Mesothelial cell of epicardium (in vitro differentiated cells): ENCODE results near the gene SMYD1. TPM values are rescaled to one million over a fixed set of nuclear protein-coding genes. Genes with fewer than 3 reads are reported as not detected.

Experiments used
- DNase-seq, 2 experiments: peaks; one replicate each; pipeline ENCODE4 v3.0.0; 2021; ENCODE audit warnings: low spot score in 2 of 2; ENCODE audit not compliant: unreplicated experiment in 2 of 2
- H3K27ac Mint-ChIP-seq: 2 replicates; pipeline ENCODE4 v1.8.0; 2021; ENCODE audit warnings: mixed read lengths
- H3K27me3 Mint-ChIP-seq: 2 replicates; pipeline ENCODE4 v1.8.0; 2021; ENCODE audit warnings: low read depth, mixed read lengths
- H3K36me3 Mint-ChIP-seq: 2 replicates; pipeline ENCODE4 v1.8.0; 2021; ENCODE audit warnings: mixed read lengths
- H3K4me1 Mint-ChIP-seq: 2 replicates; pipeline ENCODE4 v1.8.0; 2021; ENCODE audit warnings: mixed read lengths
- H3K4me3 Mint-ChIP-seq: 2 replicates; pipeline ENCODE4 v1.8.0; 2021; ENCODE audit warnings: mild to moderate bottlenecking, moderate library complexity, mixed read lengths
- H3K9me3 Mint-ChIP-seq: 2 replicates; pipeline ENCODE4 v1.8.0; 2021; ENCODE audit warnings: mixed read lengths
- total RNA-seq: library from RNA; stranded (reverse); gene quantifications from 3 replicates; pipeline ENCODE4 v1.2.1, GENCODE V29; 2021
- TF ChIP-seq, protein P1 (sequence below): fragments of 200-600 bp; sonication (generic); IDR thresholded peaks from one replicate; pipeline ENCODE4 v1.5.0; 2021; ENCODE audit warnings: antibody characterized with exemption; ENCODE audit not compliant: unreplicated experiment

The SMYD1 gene
- total RNA-seq, 1 donor from 2014 or later, result not detected

DNA sequence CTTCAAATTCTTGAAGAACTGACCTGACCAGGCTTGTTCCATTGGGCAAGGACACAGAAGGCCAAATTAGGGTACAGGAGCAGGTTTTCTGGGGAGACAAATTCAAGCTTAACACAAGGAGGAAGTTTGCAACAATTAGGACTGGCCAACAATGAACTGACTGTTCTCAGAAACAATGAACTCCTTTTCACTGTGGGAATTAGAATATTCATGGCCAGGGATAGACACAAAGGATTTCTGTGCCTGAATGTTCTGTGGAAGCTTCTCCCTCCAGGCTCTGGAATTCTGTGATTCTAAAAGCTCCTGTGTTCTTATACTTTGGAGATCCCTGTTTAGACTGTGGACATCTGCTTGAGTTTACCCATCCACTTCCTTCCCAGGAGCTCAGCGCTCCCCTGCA lies 15.2 kb downstream of the SMYD1 start:
- Mint-ChIP-seq H3K4me3 (no peak overlapping the region), H3K27me3 (no peaks in the 10 kb centered on the region), H3K27ac (no peak overlapping the region)

GRCh38 chr2:88085099-88085498 lies 17.5 kb downstream of the SMYD1 start:
- Mint-ChIP-seq H3K9me3 (no peaks in the 10 kb centered on the region), H3K27me3 (no peaks in the 10 kb centered on the region)
- TF ChIP-seq, protein P1, sequence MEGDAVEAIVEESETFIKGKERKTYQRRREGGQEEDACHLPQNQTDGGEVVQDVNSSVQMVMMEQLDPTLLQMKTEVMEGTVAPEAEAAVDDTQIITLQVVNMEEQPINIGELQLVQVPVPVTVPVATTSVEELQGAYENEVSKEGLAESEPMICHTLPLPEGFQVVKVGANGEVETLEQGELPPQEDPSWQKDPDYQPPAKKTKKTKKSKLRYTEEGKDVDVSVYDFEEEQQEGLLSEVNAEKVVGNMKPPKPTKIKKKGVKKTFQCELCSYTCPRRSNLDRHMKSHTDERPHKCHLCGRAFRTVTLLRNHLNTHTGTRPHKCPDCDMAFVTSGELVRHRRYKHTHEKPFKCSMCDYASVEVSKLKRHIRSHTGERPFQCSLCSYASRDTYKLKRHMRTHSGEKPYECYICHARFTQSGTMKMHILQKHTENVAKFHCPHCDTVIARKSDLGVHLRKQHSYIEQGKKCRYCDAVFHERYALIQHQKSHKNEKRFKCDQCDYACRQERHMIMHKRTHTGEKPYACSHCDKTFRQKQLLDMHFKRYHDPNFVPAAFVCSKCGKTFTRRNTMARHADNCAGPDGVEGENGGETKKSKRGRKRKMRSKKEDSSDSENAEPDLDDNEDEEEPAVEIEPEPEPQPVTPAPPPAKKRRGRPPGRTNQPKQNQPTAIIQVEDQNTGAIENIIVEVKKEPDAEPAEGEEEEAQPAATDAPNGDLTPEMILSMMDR, result no peak

More for the DNA sequence above, 15.2 kb downstream of the SMYD1 start:
- no peaks in the 10 kb centered on the region for H3K9me3 Mint-ChIP-seq
- H3K36me3 Mint-ChIP-seq, result no peaks in the 10 kb centered on the region
- no peak for DNase-seq
- peaks cover 6% of the 10 kb centered on the region for H3K4me1 Mint-ChIP-seq
- TF ChIP-seq, protein P1, result no peak

DNA sequence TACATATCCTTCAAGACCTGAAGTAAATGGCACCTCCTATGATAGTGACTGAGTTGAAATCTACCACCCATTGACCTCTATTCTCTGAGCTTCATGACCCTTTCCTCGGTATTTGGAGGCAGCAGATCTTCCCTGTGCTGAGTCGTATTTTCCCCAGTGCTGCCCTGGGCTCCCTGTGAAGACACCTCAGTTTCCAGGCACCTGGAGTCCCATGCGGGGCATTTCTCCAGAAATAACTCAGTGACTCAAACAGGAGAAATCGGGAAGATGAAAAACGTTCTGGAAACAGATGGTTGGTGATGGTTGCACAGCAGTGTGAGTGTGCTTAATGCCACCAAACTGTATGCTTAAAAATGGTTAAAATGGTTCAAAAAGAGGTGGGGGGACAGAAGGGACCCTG lies 18.0 kb downstream of the SMYD1 start:
- no peak overlapping the region for H3K27ac Mint-ChIP-seq
- H3K27me3 Mint-ChIP-seq, result no peaks in the 10 kb centered on the region
- H3K36me3 Mint-ChIP-seq, result no peaks in the 10 kb centered on the region
- no peaks in the 10 kb centered on the region for H3K9me3 Mint-ChIP-seq
- peaks cover 2% of the 10 kb centered on the region for H3K4me1 Mint-ChIP-seq
- TF ChIP-seq, protein P1, result no peak
- DNase-seq, result no peak
- no peak overlapping the region for H3K4me3 Mint-ChIP-seq

More at GRCh38 chr2:88085099-88085498, 17.5 kb downstream of the SMYD1 start:
- no peaks in the 10 kb centered on the region for H3K36me3 Mint-ChIP-seq
- H3K27ac Mint-ChIP-seq, result no peak overlapping the region
- no peak for DNase-seq
- peaks cover 2% of the 10 kb centered on the region for H3K4me1 Mint-ChIP-seq
- H3K4me3 Mint-ChIP-seq, result no peak overlapping the region

GRCh38 chr2:88086401-88086800 lies 18.8 kb downstream of the SMYD1 start:
- Mint-ChIP-seq H3K9me3 (no peaks in the 10 kb centered on the region), H3K4me3 (no peak overlapping the region), H3K36me3 (no peaks in the 10 kb centered on the region), H3K27ac (no peak overlapping the region), H3K27me3 (no peaks in the 10 kb centered on the region), H3K4me1 (peaks cover 2% of the 10 kb centered on the region)
- DNase-seq, result no peak
- TF ChIP-seq, protein P1, result no peak

GRCh38 chr2:88087073-88087472 lies 19.4 kb downstream of the SMYD1 start:
- no peaks in the 10 kb centered on the region for H3K9me3 Mint-ChIP-seq
- no peak overlapping the region for H3K4me3 Mint-ChIP-seq
- H3K27me3 Mint-ChIP-seq, result no peaks in the 10 kb centered on the region
- no peak for DNase-seq
- no peaks in the 10 kb centered on the region for H3K36me3 Mint-ChIP-seq
- TF ChIP-seq, protein P1, result no peak
- no peaks in the 10 kb centered on the region for H3K4me1 Mint-ChIP-seq
- no peak overlapping the region for H3K27ac Mint-ChIP-seq

GRCh38 chr2:88087763-88088162 lies 20.1 kb downstream of the SMYD1 start:
- Mint-ChIP-seq H3K36me3 (no peaks in the 10 kb centered on the region), H3K27me3 (no peaks in the 10 kb centered on the region), H3K4me3 (no peak overlapping the region), H3K4me1 (no peaks in the 10 kb centered on the region), H3K9me3 (no peaks in the 10 kb centered on the region), H3K27ac (no peak overlapping the region)
- DNase-seq, result no peak
- TF ChIP-seq, protein P1, result no peak
